Smooth muscle cell (in vitro differentiated cells): ENCODE data around the gene SPON1. TPM values are rescaled to one million over a fixed set of nuclear protein-coding genes. Genes with fewer than 3 reads are reported as not detected.
A peak's percentile ranks its signal among the peaks of the same experiment; 100 is the strongest.

ENCODE experiments used
- DNase-seq: peaks from one replicate; lab custom pipeline; 2025; ENCODE audit not compliant: unreplicated experiment; lab: John Stamatoyannopoulos, UW
- H2AFZ ChIP-seq: fragments of 200-600 bp; sonication (generic); 2 replicates; pipeline ENCODE4 v1.6.0; 2016; ENCODE audit warnings: antibody characterized with exemption, low read depth, mild to moderate bottlenecking
- H3F3A ChIP-seq: fragments of 200-600 bp; sonication (generic); 2 replicates; pipeline ENCODE4 v1.6.0; 2017; ENCODE audit warnings: antibody characterized with exemption, low read depth
- H3K27ac ChIP-seq: fragments of 200-600 bp; sonication (generic); 2 replicates; pipeline ENCODE4 v1.5.1; 2016; ENCODE audit warnings: low read depth, mild to moderate bottlenecking
- H3K27me3 ChIP-seq: fragments of 200-600 bp; sonication (generic); 2 replicates; pipeline ENCODE4 v1.6.1; 2016; ENCODE audit warnings: low read depth, mild to moderate bottlenecking
- H3K36me3 ChIP-seq: fragments of 200-600 bp; sonication (generic); 2 replicates; pipeline ENCODE4 v1.5.1; 2016; ENCODE audit warnings: low read depth
- H3K4me1 ChIP-seq: fragments of 200-600 bp; sonication (generic); 2 replicates; pipeline ENCODE4 v1.5.1; 2016; ENCODE audit warnings: low read depth
- H3K4me2 ChIP-seq: fragments of 200-600 bp; sonication (generic); 2 replicates; pipeline ENCODE4 v1.6.0; 2016; ENCODE audit warnings: mild to moderate bottlenecking
- H3K4me3 ChIP-seq: fragments of 200-600 bp; sonication (generic); 2 replicates; pipeline ENCODE4 v1.5.1; 2016; ENCODE audit warnings: mild to moderate bottlenecking
- H3K79me2 ChIP-seq: fragments of 200-600 bp; sonication (generic); 2 replicates; pipeline ENCODE4 v1.6.0; 2016; ENCODE audit warnings: low read depth, mild to moderate bottlenecking
- H3K9ac ChIP-seq: fragments of 200-600 bp; sonication (generic); 2 replicates; pipeline ENCODE4 v1.6.0; 2016; ENCODE audit warnings: low read depth
- H3K9me3 ChIP-seq: fragments of 200-600 bp; sonication (generic); replicated peaks from 2 replicates; pipeline ENCODE4 v1.5.1; 2016; ENCODE audit warnings: low read depth
- H4K20me1 ChIP-seq: fragments of 200-600 bp; sonication (generic); 2 replicates; pipeline ENCODE4 v1.6.0; 2016; ENCODE audit warnings: low read depth
- CTCF ChIP-seq: fragments of 200-600 bp; sonication (generic); IDR thresholded peaks from 2 replicates; pipeline ENCODE4 v1.5.1; 2017; ENCODE audit warnings: borderline replicate concordance, mild to moderate bottlenecking, antibody characterized with exemption; ENCODE audit not compliant: insufficient read depth, poor library complexity, severe bottlenecking
- WGBS: methylation state at CpG from one replicate; pipeline ENCODE4 v1.1.7; 2016; ENCODE audit warnings: low lambda C conversion rate; 5-methylcytosine and 5-hydroxymethylcytosine counted together
- polyA plus RNA-seq: library from polyadenylated mRNA; unstranded; fragments of >200 nt; fragmentation: Nextera tagmentation; extraction: Ambion mirVana; gene quantifications from 2 replicates; pipeline ENCODE4 v1.2.1, GENCODE V29; 2016
- total RNA-seq: library from RNA; depleted of rRNA; stranded (reverse); fragments of >200 nt; gene quantifications from 2 replicates; pipeline ENCODE4 v1.2.3, GENCODE V29; 2014

Gene SPON1
- total and polyA plus RNA-seq, 2 experiments from 2014 or later: 38.0 to 40.6 TPM

GRCh38 chr11:13940907-13941256 lies 21.6 kb upstream of the SPON1 start:
- WGBS: 90% methylated on average over 1 of the region's 1 CpG
- Histone ChIP-seq H3K4me3 (no peak overlapping the region), H3K36me3 (no peaks in the 10 kb centered on the region), H3K9ac (no peak overlapping the region), H3K4me1 (peaks cover 4% of the 10 kb centered on the region), H3K79me2 (no peaks in the 10 kb centered on the region), H3F3A (peaks cover 6% of the 10 kb centered on the region), H3K27me3 (no peaks in the 10 kb centered on the region), H4K20me1 (no peaks in the 10 kb centered on the region), H3K27ac (no peak overlapping the region), H3K9me3 (no peaks in the 10 kb centered on the region), H3K4me2 (no peak overlapping the region), H2AFZ (no peak overlapping the region)
- no peak for TF ChIP-seq CTCF
- DNase-seq: no peak

DNA sequence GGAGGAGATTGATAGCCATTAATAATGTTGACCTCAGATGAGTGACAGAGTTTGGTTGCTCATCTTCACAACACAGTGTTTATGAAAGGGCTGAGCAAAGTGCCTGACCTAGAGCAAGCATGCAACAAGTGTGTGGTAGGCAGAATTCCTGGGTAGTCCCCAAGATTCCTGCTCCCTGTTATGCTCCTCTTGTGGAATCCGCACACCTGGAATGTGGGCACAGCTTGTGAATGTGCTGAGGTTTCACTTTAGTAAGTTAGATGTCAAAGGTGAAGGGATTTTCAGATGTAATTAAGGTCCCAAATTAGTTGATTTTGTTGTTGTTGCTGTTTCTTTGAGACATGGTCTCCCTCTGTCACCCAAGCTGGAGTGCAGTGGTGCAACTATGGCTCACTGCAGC lies 20.7 kb upstream of the SPON1 start:
- Histone ChIP-seq H3K36me3 (no peaks in the 10 kb centered on the region), H3K9me3 (no peaks in the 10 kb centered on the region), H3K4me2 (no peak overlapping the region), H3K27ac (no peak overlapping the region), H3K79me2 (no peaks in the 10 kb centered on the region), H3K4me3 (no peak overlapping the region), H3F3A (peaks cover 6% of the 10 kb centered on the region), H3K27me3 (no peaks in the 10 kb centered on the region), H3K9ac (no peak overlapping the region), H4K20me1 (no peaks in the 10 kb centered on the region), H2AFZ (no peak overlapping the region), H3K4me1 (peaks cover 4% of the 10 kb centered on the region)
- TF ChIP-seq CTCF: no peak
- WGBS: 96% methylated on average over 1 of the region's 1 CpG
- no peak for DNase-seq

DNA sequence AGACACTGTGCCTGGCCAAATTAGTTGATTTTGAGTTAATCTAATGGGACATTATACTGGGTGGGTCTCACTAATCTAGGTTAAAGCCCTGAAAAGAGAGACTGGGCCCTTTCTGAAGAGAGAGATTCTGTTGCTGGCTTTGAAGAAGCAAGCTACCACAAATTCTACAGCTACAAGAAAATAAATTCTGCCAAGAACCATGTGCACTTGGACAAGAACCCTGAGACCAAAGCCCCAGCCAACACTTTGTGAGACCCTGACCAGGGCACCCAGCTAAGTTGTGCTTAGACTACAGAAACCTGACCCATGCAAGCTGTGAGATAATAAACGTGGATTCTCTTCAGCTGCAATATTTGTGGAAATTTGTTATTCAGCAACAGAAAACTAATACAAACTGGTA lies 20.1 kb upstream of the SPON1 start:
- no peak for DNase-seq
- TF ChIP-seq CTCF: no peak
- Histone ChIP-seq H3F3A (peaks cover 6% of the 10 kb centered on the region), H3K79me2 (no peaks in the 10 kb centered on the region), H3K4me2 (no peak overlapping the region), H3K36me3 (no peaks in the 10 kb centered on the region), H3K27me3 (no peaks in the 10 kb centered on the region), H3K27ac (no peak overlapping the region), H3K4me3 (no peak overlapping the region), H3K9me3 (no peaks in the 10 kb centered on the region), H2AFZ (no peak overlapping the region), H4K20me1 (no peaks in the 10 kb centered on the region), H3K9ac (no peak overlapping the region), H3K4me1 (peaks cover 4% of the 10 kb centered on the region)
- 85% methylated on average over 1 of the region's 1 CpG for WGBS

GRCh38 chr11:13942971-13943381 lies 19.5 kb upstream of the SPON1 start:
- no peak overlapping the region for H3K9ac ChIP-seq
- no peaks in the 10 kb centered on the region for H3K36me3 ChIP-seq
- H3K9me3 ChIP-seq: no peaks in the 10 kb centered on the region
- DNase-seq: no peak
- H3K27me3 ChIP-seq: no peaks in the 10 kb centered on the region
- H2AFZ ChIP-seq: no peak overlapping the region
- H3K4me3 ChIP-seq: no peak overlapping the region
- no peak overlapping the region for H3K27ac ChIP-seq
- H3F3A ChIP-seq: peaks cover 6% of the 10 kb centered on the region
- no peaks in the 10 kb centered on the region for H4K20me1 ChIP-seq
- no peaks in the 10 kb centered on the region for H3K79me2 ChIP-seq
- TF ChIP-seq CTCF: no peak
- H3K4me1 ChIP-seq: peaks cover 4% of the 10 kb centered on the region
- H3K4me2 ChIP-seq: peak overlapping the region; percentile 29
